ENCODE measurements around the gene TRIM68.

GRCh38 chr11:4610258-4610935 is 2.4 kb upstream of the TRIM68 start:
- TF ChIP-seq CTCF (IDR thresholded peaks at IDR 0.05): no peak
- TF ChIP-seq POLR2A (IDR thresholded peaks at IDR 0.05): no peak

Measured in ovary (tissue), 3 donors.